Activated B cell treated with CpG ODN at 0.5 μM for 24 hours (primary cell): ENCODE results near the gene P4HB. TPM values are rescaled to one million over a fixed set of nuclear protein-coding genes. Genes with fewer than 3 reads are reported as not detected.

ENCODE experiments used
- ATAC-seq: fragments of 200-7000 bp; cut with Tn5 transposase; one replicate; pipeline ENCODE4 v1.10.0; 2021; ENCODE audit warnings: low read depth, mild to moderate bottlenecking, moderate library complexity
- CTCF ChIA-PET: fragments of 350-600 bp; sonication (Branson Sonifier 250); formaldehyde crosslinking; loops from one replicate; lab custom pipeline; 2021; ENCODE audit warnings: antibody characterized with exemption; lab: Charles Lee
- POLR2A ChIA-PET: fragments of 350-600 bp; sonication (Branson Sonifier 250); formaldehyde crosslinking; loops from one replicate; lab custom pipeline; 2021; ENCODE audit warnings: antibody characterized with exemption; lab: Charles Lee
- DNase-seq: peaks from one replicate; pipeline ENCODE4 v3.0.0; 2022
- H3K27ac Mint-ChIP-seq: one replicate; pipeline ENCODE4 v1.8.0; 2020; ENCODE audit warnings: mixed read lengths
- H3K27me3 Mint-ChIP-seq: one replicate; pipeline ENCODE4 v1.8.0; 2021; ENCODE audit warnings: mixed read lengths
- H3K36me3 Mint-ChIP-seq: one replicate; pipeline ENCODE4 v1.8.0; 2021; ENCODE audit warnings: low read depth, mixed read lengths
- H3K4me1 Mint-ChIP-seq: one replicate; pipeline ENCODE4 v1.8.0; 2021; ENCODE audit warnings: mixed read lengths
- H3K4me3 Mint-ChIP-seq: one replicate; pipeline ENCODE4 v1.8.0; 2020; ENCODE audit warnings: mild to moderate bottlenecking, mixed read lengths
- H3K9me3 Mint-ChIP-seq: one replicate; pipeline ENCODE4 v1.8.0; 2020; ENCODE audit warnings: mixed read lengths
- CTCF ChIP-seq: fragments of 200-600 bp; IDR thresholded peaks from one replicate; pipeline ENCODE4 v1.8.0; 2022; ENCODE audit warnings: antibody characterized with exemption, mild to moderate bottlenecking
- intact Hi-C: fragments of 100-400 bp; cut with micrococcal nuclease; formaldehyde crosslinking; loops from one replicate; pipeline ENCODE4 v1.15.1; 2024
- total RNA-seq: library from RNA; stranded (reverse); gene quantifications from 2 replicates; pipeline ENCODE4 v1.2.3, GENCODE V29; 2022

Gene P4HB
- total RNA-seq, 1 donor from 2014 or later = 225 TPM

GRCh38 chr17:81807210-81807719 lies 53.1 kb downstream of the P4HB start:
- Mint-ChIP-seq H3K4me1 (peaks cover 4% of the 10 kb centered on the region), H3K36me3 (no peaks in the 10 kb centered on the region), H3K27me3 (peaks cover 30% of the 10 kb centered on the region), H3K4me3 (no peak overlapping the region), H3K27ac (no peak overlapping the region), H3K9me3 (no peaks in the 10 kb centered on the region)
- no peak for ATAC-seq
- DNase-seq = no peak
- intact Hi-C loops = no loop called here
- CTCF ChIA-PET = no interaction called here
- TF ChIP-seq CTCF = no peak
- POLR2A ChIA-PET = no interaction called here

DNA sequence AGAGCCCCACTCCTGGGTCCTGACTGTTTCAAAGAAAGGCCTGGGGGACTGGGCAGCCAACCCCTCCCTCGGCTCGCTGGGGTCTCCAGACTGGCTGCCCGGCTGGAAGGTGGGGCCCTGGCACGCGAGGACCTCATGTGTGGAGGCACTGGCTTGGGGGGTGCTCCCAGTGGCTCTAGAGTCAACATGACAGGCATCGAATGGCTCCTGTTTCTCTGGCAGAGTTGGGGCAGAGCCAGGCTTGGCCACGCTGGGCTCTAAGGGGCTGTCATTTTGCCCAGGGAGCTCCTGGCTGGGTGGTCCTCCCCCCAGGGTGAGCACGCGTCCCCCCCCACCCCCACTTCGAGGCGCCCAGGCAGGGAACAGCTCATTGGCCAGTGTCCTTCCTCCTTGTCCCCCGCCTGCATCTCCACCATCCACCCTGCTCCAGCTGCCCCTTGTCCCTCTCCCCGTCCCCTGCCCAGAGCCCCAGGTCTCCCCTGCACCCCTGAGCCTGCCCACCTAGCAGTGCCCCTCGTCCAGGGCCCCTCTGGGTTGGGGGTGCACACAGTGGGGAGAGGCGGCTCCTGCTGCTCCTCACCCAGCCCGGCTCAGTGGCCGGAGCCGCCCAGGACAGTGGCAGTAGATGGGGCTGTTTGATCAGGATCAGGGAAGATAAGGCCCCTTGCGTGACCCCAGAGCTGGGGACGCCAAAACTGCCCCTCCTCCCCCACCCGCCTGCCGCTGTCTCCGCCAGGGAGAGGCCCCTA lies 53.7 kb downstream of the P4HB start:
- TF ChIP-seq CTCF = no peak
- Mint-ChIP-seq H3K9me3 (no peaks in the 10 kb centered on the region), H3K4me1 (peaks cover 4% of the 10 kb centered on the region), H3K36me3 (no peaks in the 10 kb centered on the region), H3K4me3 (no peak overlapping the region), H3K27me3 (peaks cover 37% of the 10 kb centered on the region), H3K27ac (no peak overlapping the region)
- ATAC-seq = no peak
- intact Hi-C loops = no loop called here
- ChIA-PET CTCF (no interaction called here), POLR2A (no interaction called here)
- no peak for DNase-seq

GRCh38 chr17:81805707-81806460 lies 54.5 kb downstream of the P4HB start:
- DNase-seq (no peak), ATAC-seq (no peak)
- no peak for TF ChIP-seq CTCF
- intact Hi-C loops = no loop called here
- Mint-ChIP-seq H3K27ac (no peak overlapping the region), H3K4me1 (peaks cover 4% of the 10 kb centered on the region), H3K36me3 (no peaks in the 10 kb centered on the region), H3K4me3 (no peak overlapping the region), H3K27me3 (peaks cover 44% of the 10 kb centered on the region), H3K9me3 (no peaks in the 10 kb centered on the region)
- ChIA-PET CTCF (no interaction called here), POLR2A (no interaction called here)

GRCh38 chr17:81804559-81805399 lies 55.6 kb downstream of the P4HB start:
- DNase-seq = no peak
- intact Hi-C loops = no loop called here
- Mint-ChIP-seq H3K27ac (no peak overlapping the region), H3K27me3 (peaks cover 42% of the 10 kb centered on the region), H3K9me3 (no peaks in the 10 kb centered on the region), H3K4me3 (no peak overlapping the region), H3K4me1 (peaks cover 4% of the 10 kb centered on the region), H3K36me3 (no peaks in the 10 kb centered on the region)
- POLR2A ChIA-PET = interaction anchor here (0.6 kb wide), 1 partner anchor 11 kb away, joined by 6 read pairs; no protein-coding TSS in a partner anchor
- CTCF ChIA-PET = no interaction called here
- no peak for TF ChIP-seq CTCF
- no peak for ATAC-seq
